ENCODE measurements around the gene FNDC3B.

The FNDC3B gene

GRCh38 chr3:172448661-172449465, 409.5 kb downstream of the FNDC3B start:
- TF ChIP-seq SIN3A (IDR thresholded peaks at IDR 0.05; ENCODE audit: borderline replicate concordance, insufficient read depth, low read length): no peak
- TF ChIP-seq TAF1 (IDR thresholded peaks at IDR 0.05; ENCODE audit: borderline replicate concordance, insufficient read depth, low read length): no peak
- TF ChIP-seq POLR2AphosphoS5 (IDR thresholded peaks at IDR 0.05; ENCODE audit: low read depth, low read length): no peak
- TF ChIP-seq FOXP2 (optimal IDR thresholded peaks at IDR 0.05; ENCODE audit: borderline replicate concordance, extremely low read depth, extremely low read length, insufficient read depth): no peak
- no peak for TF ChIP-seq REST (IDR thresholded peaks at IDR 0.05; ENCODE audit: insufficient read depth in 1 of 2, low read depth in 2 of 2, low read length in 2 of 2)

- TF ChIP-seq REST (IDR thresholded peaks at IDR 0.05; ENCODE audit: insufficient read depth in 1 of 2, low read depth in 2 of 2, low read length in 2 of 2) (peak; percentile 97), FOXP2 (optimal IDR thresholded peaks at IDR 0.05; ENCODE audit: borderline replicate concordance, extremely low read depth, extremely low read length, insufficient read depth) (no peak), POLR2AphosphoS5 (IDR thresholded peaks at IDR 0.05; ENCODE audit: low read depth, low read length) (no peak)
Measured at GRCh38 chr3:172449466-172450149, 410.2 kb downstream of the FNDC3B start.

All from PFSK-1 (cell line).